Measurements from ENCODE around the gene MCOLN2.
"Not testable (repeated sequence)": the region's sequence is repeated elsewhere in the genome, so short reads cannot be mapped to it uniquely, and the experiment has no call there.

The MCOLN2 gene

GRCh38 chr1:84996846-84997666 is at the start of gene MCOLN2:
MCOLN2 (minus strand) TSS chr1:84997113; CDS start chr1:84996872, 241 bp downstream.
- H3K27me3 Mint-ChIP-seq, result peaks cover 26% of the 10 kb centered on the region
- no peaks in the 10 kb centered on the region for H3K9me3 Mint-ChIP-seq
- peak within 1 kb of the TSS; percentile 87 for H3K4me3 Mint-ChIP-seq
- H3K27ac Mint-ChIP-seq, result peak within 1 kb of the TSS; percentile 63
- H3K4me1 Mint-ChIP-seq (ENCODE audit: low read depth), result peaks cover 38% of the 10 kb centered on the region
- H3K36me3 Mint-ChIP-seq (ENCODE audit: low read depth), result no peaks in the 10 kb centered on the region
- intact Hi-C loops (cut with micrococcal nuclease), result loop anchor here (5.0 kb wide), 2 partner anchors 50 kb away; partner anchors contain the start of gene MCOLN3

GRCh38 chr1:85042413-85042812 is 45.5 kb upstream of the MCOLN2 start:
- intact Hi-C loops (cut with micrococcal nuclease), result no loop called here
- Mint-ChIP-seq H3K4me1 (ENCODE audit: low read depth) (peaks cover 4% of the 10 kb centered on the region), H3K4me3 (no peak overlapping the region), H3K36me3 (ENCODE audit: low read depth) (no peaks in the 10 kb centered on the region), H3K27me3 (peaks cover 47% of the 10 kb centered on the region), H3K27ac (no peak overlapping the region), H3K9me3 (no peaks in the 10 kb centered on the region)

- Mint-ChIP-seq H3K36me3 (ENCODE audit: low read depth) (no peaks in the 10 kb centered on the region), H3K27ac (no peak overlapping the region), H3K9me3 (no peaks in the 10 kb centered on the region), H3K27me3 (peaks cover 41% of the 10 kb centered on the region), H3K4me3 (no peak overlapping the region), H3K4me1 (ENCODE audit: low read depth) (no peaks in the 10 kb centered on the region)
- intact Hi-C loops (cut with micrococcal nuclease), result no loop called here
These were observed 44.9 kb upstream of the MCOLN2 start for GRCh38 chr1:85041793-85042192.

GRCh38 chr1:85033221-85033620 is 36.3 kb upstream of the MCOLN2 start:
- Mint-ChIP-seq H3K9me3 (no peaks in the 10 kb centered on the region), H3K4me3 (no peak overlapping the region), H3K27ac (no peak overlapping the region)

GRCh38 chr1:85030536-85030935 is 33.6 kb upstream of the MCOLN2 start:
- Mint-ChIP-seq H3K27me3 (peaks cover 3% of the 10 kb centered on the region), H3K9me3 (no peaks in the 10 kb centered on the region), H3K36me3 (ENCODE audit: low read depth) (no peaks in the 10 kb centered on the region), H3K4me1 (ENCODE audit: low read depth) (no peaks in the 10 kb centered on the region), H3K27ac (no peak overlapping the region), H3K4me3 (no peak overlapping the region)
- intact Hi-C loops (cut with micrococcal nuclease), result no loop called here

More at GRCh38 chr1:85033221-85033620, 36.3 kb upstream of the MCOLN2 start:
- Mint-ChIP-seq H3K4me1 (ENCODE audit: low read depth) (no peaks in the 10 kb centered on the region), H3K27me3 (peaks cover 3% of the 10 kb centered on the region), H3K36me3 (ENCODE audit: low read depth) (no peaks in the 10 kb centered on the region)
- intact Hi-C loops (cut with micrococcal nuclease), result no loop called here

- intact Hi-C loops (cut with micrococcal nuclease), result no loop called here
- Mint-ChIP-seq H3K27ac (no peak overlapping the region), H3K4me1 (ENCODE audit: low read depth) (no peaks in the 10 kb centered on the region), H3K4me3 (no peak overlapping the region), H3K36me3 (ENCODE audit: low read depth) (no peaks in the 10 kb centered on the region), H3K9me3 (no peaks in the 10 kb centered on the region), H3K27me3 (peaks cover 3% of the 10 kb centered on the region)
These were observed 31.2 kb upstream of the MCOLN2 start for GRCh38 chr1:85028151-85028550.

GRCh38 chr1:85027242-85027983 is 30.5 kb upstream of the MCOLN2 start:
- H3K27ac Mint-ChIP-seq, result no peak overlapping the region
- no peaks in the 10 kb centered on the region for H3K9me3 Mint-ChIP-seq
- no peak overlapping the region for H3K4me3 Mint-ChIP-seq
- H3K36me3 Mint-ChIP-seq (ENCODE audit: low read depth), result no peaks in the 10 kb centered on the region
- intact Hi-C loops (cut with micrococcal nuclease), result loop anchor here (1.0 kb wide), 1 partner anchor 83 kb away; no protein-coding TSS in a partner anchor
- H3K4me1 Mint-ChIP-seq (ENCODE audit: low read depth), result no peaks in the 10 kb centered on the region
- H3K27me3 Mint-ChIP-seq, result peaks cover 3% of the 10 kb centered on the region

GRCh38 chr1:85025940-85026339 is 29.0 kb upstream of the MCOLN2 start:
- Mint-ChIP-seq H3K27ac (no peak overlapping the region), H3K27me3 (no peaks in the 10 kb centered on the region), H3K36me3 (ENCODE audit: low read depth) (no peaks in the 10 kb centered on the region), H3K4me3 (no peak overlapping the region), H3K4me1 (ENCODE audit: low read depth) (no peaks in the 10 kb centered on the region), H3K9me3 (no peaks in the 10 kb centered on the region)
- intact Hi-C loops (cut with micrococcal nuclease), result no loop called here

GRCh38 chr1:85024736-85025135 is 27.8 kb upstream of the MCOLN2 start:
- no peaks in the 10 kb centered on the region for H3K36me3 Mint-ChIP-seq (ENCODE audit: low read depth)
- H3K4me1 Mint-ChIP-seq (ENCODE audit: low read depth), result no peaks in the 10 kb centered on the region
- H3K4me3 Mint-ChIP-seq, result no peak overlapping the region
- H3K27ac Mint-ChIP-seq, result no peak overlapping the region
- intact Hi-C loops (cut with micrococcal nuclease), result no loop called here
- H3K27me3 Mint-ChIP-seq, result no peaks in the 10 kb centered on the region
- no peaks in the 10 kb centered on the region for H3K9me3 Mint-ChIP-seq

GRCh38 chr1:85022700-85023099 is 25.8 kb upstream of the MCOLN2 start:
- Mint-ChIP-seq H3K27ac (no peak overlapping the region), H3K4me1 (ENCODE audit: low read depth) (no peaks in the 10 kb centered on the region), H3K4me3 (no peak overlapping the region), H3K27me3 (no peaks in the 10 kb centered on the region), H3K36me3 (ENCODE audit: low read depth) (no peaks in the 10 kb centered on the region), H3K9me3 (no peaks in the 10 kb centered on the region)
- intact Hi-C loops (cut with micrococcal nuclease), result no loop called here

GRCh38 chr1:85019994-85020393 is 23.1 kb upstream of the MCOLN2 start:
- Mint-ChIP-seq H3K4me3 (no peak overlapping the region), H3K27me3 (no peaks in the 10 kb centered on the region)
- intact Hi-C loops (cut with micrococcal nuclease), result no loop called here

GRCh38 chr1:85015826-85016225 is 18.9 kb upstream of the MCOLN2 start:
- H3K4me3 Mint-ChIP-seq, result no peak overlapping the region
- no peaks in the 10 kb centered on the region for H3K9me3 Mint-ChIP-seq
- H3K27me3 Mint-ChIP-seq, result peaks cover under 1% of the 10 kb centered on the region
- no peaks in the 10 kb centered on the region for H3K4me1 Mint-ChIP-seq (ENCODE audit: low read depth)
- intact Hi-C loops (cut with micrococcal nuclease), result no loop called here
- H3K27ac Mint-ChIP-seq, result no peak overlapping the region
- no peaks in the 10 kb centered on the region for H3K36me3 Mint-ChIP-seq (ENCODE audit: low read depth)

More at GRCh38 chr1:85019994-85020393, 23.1 kb upstream of the MCOLN2 start:
- Mint-ChIP-seq H3K36me3 (ENCODE audit: low read depth) (no peaks in the 10 kb centered on the region), H3K27ac (no peak overlapping the region), H3K4me1 (ENCODE audit: low read depth) (no peaks in the 10 kb centered on the region), H3K9me3 (no peaks in the 10 kb centered on the region)

GRCh38 chr1:85005641-85006040 is 8.7 kb upstream of the MCOLN2 start:
- H3K4me1 Mint-ChIP-seq (ENCODE audit: low read depth); H3K27ac Mint-ChIP-seq; H3K4me3 Mint-ChIP-seq; H3K36me3 Mint-ChIP-seq (ENCODE audit: low read depth); intact Hi-C loops (cut with micrococcal nuclease); H3K27me3 Mint-ChIP-seq: not testable (repeated sequence)
- H3K9me3 Mint-ChIP-seq, result peaks cover 21% of the 10 kb centered on the region

GRCh38 chr1:85001742-85002141 is 4.8 kb upstream of the MCOLN2 start:
- Mint-ChIP-seq H3K36me3 (ENCODE audit: low read depth) (no peaks in the 10 kb centered on the region), H3K4me3 (no peak overlapping the region), H3K27me3 (peaks cover 32% of the 10 kb centered on the region), H3K4me1 (ENCODE audit: low read depth) (peaks cover 18% of the 10 kb centered on the region), H3K9me3 (peaks cover 15% of the 10 kb centered on the region), H3K27ac (no peak overlapping the region)
- intact Hi-C loops (cut with micrococcal nuclease), result loop anchor here (5.0 kb wide), 1 partner anchor 44 kb away; no protein-coding TSS in a partner anchor

Data from dendritic cell treated with granulocyte-macrophage colony-stimulating factor and Interleukin-4, amounts not matched to agents 40 ng/mL and 50 ng/mL, for 4 days (primary cell).